HCT116 (cell line): ENCODE results near the gene PHF19. TPM values are rescaled to one million over a fixed set of nuclear protein-coding genes. Genes with fewer than 3 reads are reported as not detected.

ENCODE experiments used
- ATAC-seq: fragments of 200-7000 bp; cut with Tn5 transposase; 2 replicates; pipeline ENCODE4 v1.9.1; 2020; ENCODE audit warnings: mild to moderate bottlenecking, moderate library complexity
- BruUV-seq: library from RNA; stranded (reverse); fragments of 400-500 nt; replicated peaks from 2 replicates; lab custom pipeline; 2021; lab: Mats Ljungman, UMichigan
- CTCF ChIA-PET: fragments of 300-600 bp; sonication (Branson Sonifier 250); formaldehyde crosslinking; loops from one replicate; lab custom pipeline; 2021; ENCODE audit warnings: antibody characterized with exemption; lab: Charles Lee
- POLR2A ChIA-PET: fragments of 300-600, 350-600 bp; sonication (Branson Sonifier 250); formaldehyde crosslinking; loops from one replicate; lab custom pipeline; 2021; ENCODE audit warnings: antibody characterized with exemption; lab: Charles Lee
- RAD21 ChIA-PET, 2 experiments: fragments of 300-600 bp; sonication (Branson Sonifier 250); formaldehyde crosslinking; loops; one replicate each; lab custom pipeline; 2023; ENCODE audit warnings: low total read pairs in 2 of 2; ENCODE audit not compliant: uncharacterized antibody in 2 of 2, unreplicated experiment in 2 of 2, low non-redundant PET in 1 of 2; lab: Charles Lee
- DNase-seq: peaks from one replicate; pipeline ENCODE4 v3.0.0-alpha.2; 2010; ENCODE audit warnings: low read depth, low spot score
- H2AFZ ChIP-seq: fragments of 200-600 bp; shearing (Covaris generic), sonication (generic); 2 replicates; pipeline ENCODE4 v1.6.1; 2017; ENCODE audit warnings: low read depth, mixed run types, mixed read lengths, antibody characterized with exemption, low read length; ENCODE audit not compliant: poor library complexity, severe bottlenecking
- H3K27ac ChIP-seq: 2 replicates; pipeline ENCODE4 v1.5.1; 2012; ENCODE audit warnings: low read depth, low read length
- H3K27me3 ChIP-seq: fragments of 200-600 bp; sonication (generic); 2 replicates; pipeline ENCODE4 v1.6.1; 2016; ENCODE audit warnings: mixed run types, low read length, mixed read lengths; ENCODE audit not compliant: insufficient read depth
- H3K36me3 ChIP-seq, 2 experiments: fragments of 200-500 bp in 1 of 2; fragments of 200-600 bp in 1 of 2; sonication (Bioruptor generic) in 1 of 2; sonication (generic) in 1 of 2; 2 replicates each; pipeline versions ENCODE4 v1.5.1 to v1.6.1; 2014 to 2016; ENCODE audit warnings: low read length in 2 of 2, inconsistent platforms in 1 of 2, mixed read lengths in 1 of 2, mixed run types in 1 of 2; ENCODE audit not compliant: insufficient read depth in 2 of 2, control insufficient read depth in 1 of 2
- H3K4me1 ChIP-seq, 2 experiments: fragments of 200-600 bp in 1 of 2; sonication (generic) in 1 of 2; 2 replicates each; pipeline versions ENCODE4 v1.5.1 to v1.6.1; 2012 to 2017; ENCODE audit warnings: low read length in 2 of 2, inconsistent platforms in 1 of 2, mild to moderate bottlenecking in 1 of 2, mixed read lengths in 1 of 2, mixed run types in 1 of 2, moderate library complexity in 1 of 2; ENCODE audit not compliant: insufficient read depth in 2 of 2, control insufficient read depth in 1 of 2
- H3K4me2 ChIP-seq: fragments of 200-600 bp; sonication (generic); 2 replicates; pipeline ENCODE4 v1.6.1; 2017; ENCODE audit warnings: mixed run types, low read length, mixed read lengths
- H3K4me3 ChIP-seq, 2 experiments: fragments of 200-600 bp in 1 of 2; sonication (generic) in 1 of 2; replicated peaks in 1 of 2; 2 replicates each; pipeline ENCODE4 v1.5.1; 2011 to 2016; ENCODE audit warnings: low read length in 2 of 2, control low read depth in 1 of 2, low read depth in 1 of 2, mild to moderate bottlenecking in 1 of 2, mixed read lengths in 1 of 2, mixed run types in 1 of 2
- H3K79me2 ChIP-seq: fragments of 200-600 bp; sonication (generic); 2 replicates; pipeline ENCODE4 v1.6.1; 2017; ENCODE audit warnings: mild to moderate bottlenecking, mixed run types, low read length, moderate library complexity, mixed read lengths; ENCODE audit not compliant: insufficient read depth
- H3K9ac ChIP-seq: fragments of 200-600 bp; sonication (generic); 2 replicates; pipeline ENCODE4 v1.6.1; 2016; ENCODE audit warnings: low read length, mixed read lengths
- H3K9me2 ChIP-seq: fragments of 200-600 bp; sonication (generic), shearing (Covaris generic); 2 replicates; pipeline ENCODE4 v1.6.1; 2017; ENCODE audit warnings: mixed run types, mild to moderate bottlenecking, moderate library complexity; ENCODE audit not compliant: insufficient read depth
- H3K9me3 ChIP-seq, 2 experiments: fragments of 200-500 bp in 1 of 2; fragments of 200-600 bp in 1 of 2; sonication (Bioruptor generic) in 1 of 2; sonication (generic) in 1 of 2; 2 replicates each; pipeline ENCODE4 v1.6.1; 2014 to 2017; ENCODE audit warnings: low read length in 2 of 2, mixed read lengths in 2 of 2, inconsistent platforms in 1 of 2, low read depth in 1 of 2, mild to moderate bottlenecking in 1 of 2, mixed run types in 1 of 2, moderate library complexity in 1 of 2; ENCODE audit not compliant: control insufficient read depth in 1 of 2, insufficient read depth in 1 of 2
- H4K20me1 ChIP-seq: fragments of 200-600 bp; sonication (generic), shearing (Covaris generic); 2 replicates; pipeline ENCODE4 v1.6.1; 2017; ENCODE audit warnings: mixed run types, mild to moderate bottlenecking, moderate library complexity; ENCODE audit not compliant: insufficient read depth
- CBX3 ChIP-seq: IDR thresholded peaks from 2 replicates; pipeline ENCODE4 v1.6.1; 2012; ENCODE audit warnings: low read depth
- CEBPB ChIP-seq: IDR thresholded peaks from 2 replicates; pipeline ENCODE4 v1.6.1; 2012; ENCODE audit warnings: low read depth
- ELF1 ChIP-seq: IDR thresholded peaks from 2 replicates; pipeline ENCODE4 v1.6.1; 2012; ENCODE audit warnings: low read depth, borderline replicate concordance
- EZH2 ChIP-seq: fragments of 200-600 bp; sonication (generic); IDR thresholded peaks from 2 replicates; pipeline ENCODE4 v1.6.1; 2017; ENCODE audit warnings: antibody characterized with exemption, mixed run types
- EZH2phosphoT487 ChIP-seq: fragments of 200-600 bp; IDR thresholded peaks from 2 replicates; pipeline ENCODE4 v1.6.1; 2018; ENCODE audit warnings: antibody characterized with exemption, borderline replicate concordance
- FOSL1 ChIP-seq: IDR thresholded peaks from 2 replicates; pipeline ENCODE4 v1.6.1; 2012; ENCODE audit warnings: low read depth
- JUND ChIP-seq: IDR thresholded peaks from 2 replicates; pipeline ENCODE4 v1.6.1; 2012
- POLR2AphosphoS5 ChIP-seq: IDR thresholded peaks from 2 replicates; pipeline ENCODE4 v1.6.1; 2011; ENCODE audit warnings: mild to moderate bottlenecking, low read depth, low read length, moderate library complexity
- RAD21 ChIP-seq: IDR thresholded peaks from 2 replicates; pipeline ENCODE4 v1.6.1; 2012; ENCODE audit warnings: low read depth, mild to moderate bottlenecking
- SIN3A ChIP-seq: IDR thresholded peaks from 2 replicates; pipeline ENCODE4 v1.6.1; 2012; ENCODE audit warnings: low read depth
- SP1 ChIP-seq: IDR thresholded peaks from 2 replicates; pipeline ENCODE4 v1.6.1; 2012; ENCODE audit warnings: low read depth
- SRF ChIP-seq: IDR thresholded peaks from 2 replicates; pipeline ENCODE4 v1.6.1; 2012; ENCODE audit warnings: low read depth
- TCF7L2 ChIP-seq: IDR thresholded peaks from 2 replicates; pipeline ENCODE4 v1.7.0; 2011; ENCODE audit warnings: borderline replicate concordance, inconsistent platforms; ENCODE audit not compliant: insufficient read depth, insufficient read length; ENCODE audit errors: extremely low read depth
- YY1 ChIP-seq: IDR thresholded peaks from 2 replicates; pipeline ENCODE4 v1.6.1; 2011; ENCODE audit warnings: low read length, low read depth, moderate library complexity, mild to moderate bottlenecking; ENCODE audit not compliant: insufficient replicate concordance; ENCODE audit errors: extremely low read depth
- ZBTB33 ChIP-seq: IDR thresholded peaks from 2 replicates; pipeline ENCODE4 v1.6.1; 2011; ENCODE audit warnings: mild to moderate bottlenecking, low read length, moderate library complexity; ENCODE audit not compliant: insufficient replicate concordance; ENCODE audit errors: extremely low read depth
- ZFX ChIP-seq: fragments of 450-650 bp; IDR thresholded peaks from 2 replicates; pipeline ENCODE4 v1.6.1; 2017
- ZNF274 ChIP-seq: fragments of 200-500 bp; sonication (Bioruptor generic); IDR thresholded peaks from 2 replicates; pipeline ENCODE4 v1.6.1; 2014; ENCODE audit warnings: mild to moderate bottlenecking, low read depth, low read length, inconsistent platforms
- intact Hi-C: fragments of 100-400 bp; cut with micrococcal nuclease; formaldehyde crosslinking; loops from 2 replicates; pipeline ENCODE4 v1.10.0; 2022
- total RNA-seq: library from RNA; stranded (reverse); gene quantifications from one replicate; pipeline ENCODE4 v1.2.1, GENCODE V29; 2021; ENCODE audit not compliant: unreplicated experiment
- TF ChIP-seq, protein P1 (sequence below): IDR thresholded peaks from 2 replicates; pipeline ENCODE4 v1.6.1; 2012
- TF ChIP-seq, protein P2 (sequence below): IDR thresholded peaks from 2 replicates; pipeline ENCODE4 v1.6.1; 2012

PHF19 gene
- total RNA-seq, 1 experiment from 2014 or later, result 74.0 TPM

- ATAC-seq, result peak; percentile 64
- RAD21 ChIA-PET, result no interaction called here
- peaks cover 19 to 38% of the 10 kb centered on the region in 2 experiments for H3K4me1 ChIP-seq
- no peak overlapping the region for H3K4me3 ChIP-seq
- no peaks in the 10 kb centered on the region for H3K79me2 ChIP-seq
- TF ChIP-seq ELF1 (no peak), ZNF274 (no peak), ZFX (no peak), POLR2AphosphoS5 (no peak), EZH2phosphoT487 (no peak), TCF7L2 (peak; percentile 68)
- TF ChIP-seq, protein P1, sequence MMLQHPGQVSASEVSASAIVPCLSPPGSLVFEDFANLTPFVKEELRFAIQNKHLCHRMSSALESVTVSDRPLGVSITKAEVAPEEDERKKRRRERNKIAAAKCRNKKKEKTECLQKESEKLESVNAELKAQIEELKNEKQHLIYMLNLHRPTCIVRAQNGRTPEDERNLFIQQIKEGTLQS, result no peak
- TF ChIP-seq, all 23 proteins: peak for 1
- Histone ChIP-seq H3K4me2 (peak overlapping the region; percentile 51), H3K9me2 (no peaks in the 10 kb centered on the region), H3K36me3 (no peaks in the 10 kb centered on the region), H3K9ac (no peak overlapping the region), H4K20me1 (no peaks in the 10 kb centered on the region), H3K27ac (no peak overlapping the region), H3K27me3 (no peaks in the 10 kb centered on the region), H2AFZ (no peak overlapping the region), H3K9me3 (no peaks in the 10 kb centered on the region)
- CTCF ChIA-PET, result no interaction called here
- POLR2A ChIA-PET, result interaction anchor here (0.7 kb wide), 1 partner anchor 40 kb away, joined by 3 read pairs; the partner anchor contains the start of gene PSMD5
- BruUV-seq, result no TSS peak
- intact Hi-C loops, result no loop called here
- no peak for DNase-seq
These were observed 6.1 kb upstream of the PHF19 start for GRCh38 chr9:120882935-120883607.

DNA sequence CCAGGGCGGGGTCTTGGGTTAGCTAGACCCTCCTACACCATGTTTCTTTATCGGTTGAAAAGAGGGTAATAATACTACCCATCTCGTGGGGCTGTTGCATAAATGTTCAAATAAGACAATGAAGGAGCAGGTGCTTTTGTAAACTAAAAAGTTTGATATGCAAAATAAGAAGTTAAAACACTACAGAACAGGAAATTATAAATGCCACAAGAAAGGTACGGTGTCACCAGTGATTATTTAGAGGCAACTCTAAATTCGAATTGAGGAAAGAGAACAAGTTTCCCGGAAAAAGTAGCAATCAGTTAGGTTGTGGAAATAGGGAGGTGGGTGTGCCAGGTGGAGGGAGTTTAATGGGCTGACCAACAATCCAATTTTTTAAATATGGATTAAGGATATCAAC is 2.5 kb upstream of the PHF19 start:
- ATAC-seq, result no peak
- Histone ChIP-seq H3K36me3 (peaks cover 0 to 3% of the 10 kb centered on the region in 2 experiments; a peak in 1 of 4 replicates), H3K9ac (no peak overlapping the region), H3K4me3 (no peak overlapping the region), H3K27ac (no peak overlapping the region), H4K20me1 (no peaks in the 10 kb centered on the region), H3K27me3 (no peaks in the 10 kb centered on the region), H3K4me1 (peaks cover 38 to 58% of the 10 kb centered on the region in 2 experiments), H3K4me2 (no peak overlapping the region), H3K9me3 (no peaks in the 10 kb centered on the region), H3K79me2 (peaks cover 16% of the 10 kb centered on the region), H3K9me2 (no peaks in the 10 kb centered on the region), H2AFZ (no peak overlapping the region)
- ChIA-PET RAD21 (no interaction called here), CTCF (no interaction called here), POLR2A (no interaction called here)
- BruUV-seq, result no TSS peak
- no peak for DNase-seq
- intact Hi-C loops, result loop anchor here (5.0 kb wide), 1 partner anchor 58 kb away; no protein-coding TSS in a partner anchor
- TF ChIP-seq ZNF274 (no peak), JUND (no peak), SP1 (no peak), SIN3A (no peak), CBX3 (no peak), SRF (no peak), TCF7L2 (no peak), YY1 (no peak), POLR2AphosphoS5 (no peak), ZBTB33 (no peak), EZH2 (no peak), FOSL1 (no peak), RAD21 (no peak), CEBPB (no peak)
- TF ChIP-seq, protein P1, result no peak
- TF ChIP-seq, protein P2, sequence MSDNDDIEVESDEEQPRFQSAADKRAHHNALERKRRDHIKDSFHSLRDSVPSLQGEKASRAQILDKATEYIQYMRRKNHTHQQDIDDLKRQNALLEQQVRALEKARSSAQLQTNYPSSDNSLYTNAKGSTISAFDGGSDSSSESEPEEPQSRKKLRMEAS, result no peak
